Measurements from ENCODE around the gene PIK3C3. TPM values are rescaled to one million over a fixed set of nuclear protein-coding genes. Genes with fewer than 3 reads are reported as not detected.
"Not testable (repeated sequence)": the region's sequence is repeated elsewhere in the genome, so short reads cannot be mapped to it uniquely, and the experiment has no call there.

PIK3C3 gene
- total RNA-seq, 3 donors from 2014 or later = 46.2 to 57.1 (median 53.4) TPM

DNA sequence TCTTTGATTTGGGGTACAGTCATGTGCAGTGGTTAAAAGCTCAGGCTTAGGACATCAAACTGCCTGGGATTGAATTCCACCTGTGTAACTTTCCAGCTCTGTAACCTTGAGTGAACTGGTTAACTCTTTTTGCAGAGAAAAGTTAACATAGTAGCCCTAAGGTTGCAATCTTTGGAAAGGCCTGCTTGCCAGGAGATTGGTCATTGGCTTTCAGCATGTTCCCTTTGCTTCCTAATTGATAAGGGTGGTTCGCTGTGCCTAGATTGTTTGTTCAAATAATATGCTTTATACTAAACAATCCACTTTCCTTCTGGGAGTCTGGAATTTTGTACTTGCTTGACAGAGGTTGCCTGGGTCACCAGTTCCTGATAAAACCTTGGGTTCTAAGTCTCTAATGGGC, 86.8 kb downstream of the PIK3C3 start:
- DNase-seq (no peak), ATAC-seq (no peak)
- intact Hi-C loops (cut with DNase I, micrococcal nuclease) = no loop called here
- no peak overlapping the region for H3K4me3 ChIP-seq
- H3K9me3 ChIP-seq = no peaks in the 10 kb centered on the region
- no peak for TF ChIP-seq CTCF (IDR thresholded peaks at IDR 0.05)
- H3K4me1 ChIP-seq (ENCODE audit: low read depth) = no peaks in the 10 kb centered on the region
- H3K36me3 ChIP-seq (ENCODE audit: low read depth) = no peaks in the 10 kb centered on the region

GRCh38 chr18:42045346-42045745, 90.3 kb downstream of the PIK3C3 start:
- H3K36me3 ChIP-seq (ENCODE audit: low read depth) = no peaks in the 10 kb centered on the region
- no peaks in the 10 kb centered on the region for H3K9me3 ChIP-seq
- DNase-seq (no peak), ATAC-seq (no peak)
- no peak for TF ChIP-seq CTCF (IDR thresholded peaks at IDR 0.05)
- H3K4me3 ChIP-seq = no peak overlapping the region
- intact Hi-C loops (cut with DNase I, micrococcal nuclease) = no loop called here
- H3K4me1 ChIP-seq (ENCODE audit: low read depth) = no peaks in the 10 kb centered on the region

- no peak for ATAC-seq
Measured at GRCh38 chr18:42047721-42048120, 92.7 kb downstream of the PIK3C3 start.

GRCh38 chr18:42048158-42048557, 93.1 kb downstream of the PIK3C3 start:
- no peak for DNase-seq
- H3K9me3 ChIP-seq = no peaks in the 10 kb centered on the region
- H3K4me3 ChIP-seq = no peak overlapping the region
- intact Hi-C loops (cut with DNase I, micrococcal nuclease) = no loop called here
- peak; percentile 40 for ATAC-seq
- no peaks in the 10 kb centered on the region for H3K4me1 ChIP-seq (ENCODE audit: low read depth)
- TF ChIP-seq CTCF (IDR thresholded peaks at IDR 0.05) = no peak
- H3K36me3 ChIP-seq (ENCODE audit: low read depth) = no peaks in the 10 kb centered on the region

More at GRCh38 chr18:42047721-42048120, 92.7 kb downstream of the PIK3C3 start:
- no peak for DNase-seq
- no peaks in the 10 kb centered on the region for H3K9me3 ChIP-seq
- no peak for TF ChIP-seq CTCF (IDR thresholded peaks at IDR 0.05)
- H3K36me3 ChIP-seq (ENCODE audit: low read depth) = no peaks in the 10 kb centered on the region
- intact Hi-C loops (cut with DNase I, micrococcal nuclease) = no loop called here
- H3K4me1 ChIP-seq (ENCODE audit: low read depth) = no peaks in the 10 kb centered on the region
- no peak overlapping the region for H3K4me3 ChIP-seq

DNA sequence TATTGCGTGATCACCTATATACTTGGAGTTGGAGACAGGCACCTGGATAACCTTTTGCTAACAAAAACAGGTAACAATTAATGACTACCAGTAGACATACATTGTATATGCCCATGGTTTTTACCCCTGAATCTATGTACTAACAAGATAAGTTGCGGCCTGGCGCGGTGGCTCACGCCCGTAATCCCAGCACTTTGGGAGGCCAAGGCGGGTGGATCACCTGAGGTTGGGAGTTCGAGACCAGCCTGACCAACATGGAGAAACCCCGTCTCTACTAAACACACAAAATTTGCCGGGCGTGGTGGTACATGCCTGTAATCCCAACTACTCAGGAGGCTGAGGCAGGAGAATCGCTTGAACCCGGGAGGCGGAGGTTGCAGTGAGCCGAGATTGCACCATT, 94.5 kb downstream of the PIK3C3 start:
- H3K4me1 ChIP-seq (ENCODE audit: low read depth); ATAC-seq; intact Hi-C loops (cut with DNase I, micrococcal nuclease); H3K36me3 ChIP-seq (ENCODE audit: low read depth); H3K9me3 ChIP-seq; DNase-seq; H3K4me3 ChIP-seq: not testable (repeated sequence)

DNA sequence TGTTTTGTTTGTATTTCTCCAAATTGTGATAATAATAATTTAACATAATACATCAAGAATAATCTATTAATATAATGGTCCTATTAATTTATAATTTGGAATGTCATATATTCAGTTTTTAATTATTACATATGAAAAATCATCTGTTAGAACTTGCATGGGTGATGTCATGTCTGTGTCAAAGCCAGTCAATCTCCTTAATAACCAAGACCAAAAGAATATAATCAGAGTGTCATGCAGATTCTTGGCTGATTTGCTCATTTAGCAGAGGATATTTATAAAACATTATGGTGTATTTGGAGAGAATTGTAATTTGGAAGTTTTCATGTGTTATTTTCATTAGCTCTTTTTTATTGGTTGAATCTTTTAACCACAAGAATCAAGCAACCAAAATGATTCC, 96.4 kb downstream of the PIK3C3 start:
- no peaks in the 10 kb centered on the region for H3K4me1 ChIP-seq (ENCODE audit: low read depth)
- H3K36me3 ChIP-seq (ENCODE audit: low read depth) = no peaks in the 10 kb centered on the region
- no peak for TF ChIP-seq CTCF (IDR thresholded peaks at IDR 0.05)
- ATAC-seq = no peak
- no peak for DNase-seq
- H3K9me3 ChIP-seq = no peaks in the 10 kb centered on the region
- intact Hi-C loops (cut with DNase I, micrococcal nuclease) = no loop called here
- H3K4me3 ChIP-seq = no peak overlapping the region

Measured in mucosa of descending colon (tissue), 3 donors.